Fibroblast of lung (primary cell): Measurements from ENCODE around the gene TMEM92. TPM values are rescaled to one million over a fixed set of nuclear protein-coding genes. Genes with fewer than 3 reads are reported as not detected.
"Not testable (repeated sequence)": the region's sequence is repeated elsewhere in the genome, so short reads cannot be mapped to it uniquely, and the experiment has no call there.

ENCODE experiments used
- DNase-seq, 2 donors: peaks; one replicate each; pipeline versions ENCODE4 v3.0.0 to v3.0.0-alpha.2; 2010; ENCODE audit warnings: low read depth in 2 of 2
- H2AFZ ChIP-seq: 2 replicates; pipeline ENCODE4 v1.5.1; 2012; ENCODE audit warnings: low read length, control low read depth, inconsistent platforms
- H3K27ac ChIP-seq: 2 replicates; pipeline ENCODE4 v1.5.1; 2011; ENCODE audit warnings: low read length, control low read depth; ENCODE audit not compliant: insufficient read depth
- H3K27me3 ChIP-seq: 2 replicates; pipeline ENCODE4 v1.5.1; 2011; ENCODE audit warnings: mild to moderate bottlenecking, low read length; ENCODE audit not compliant: control insufficient read depth, insufficient read depth
- H3K36me3 ChIP-seq: 2 replicates; pipeline ENCODE4 v1.5.1; 2011; ENCODE audit warnings: low read length; ENCODE audit not compliant: control insufficient read depth, insufficient read depth
- H3K4me1 ChIP-seq: 2 replicates; pipeline ENCODE4 v1.5.1; 2011; ENCODE audit warnings: low read length; ENCODE audit not compliant: control insufficient read depth, insufficient read depth; ENCODE audit errors: extremely low read depth
- H3K4me2 ChIP-seq: 2 replicates; pipeline ENCODE4 v1.5.1; 2011; ENCODE audit warnings: low read length, control low read depth; ENCODE audit not compliant: insufficient read depth; ENCODE audit errors: extremely low read depth
- H3K4me3 ChIP-seq, 4 experiments: fragments of 200-600 bp in 1 of 4; sonication (generic) in 1 of 4; replicated peaks in 1 of 4; 2 replicates each; pipeline ENCODE4 v1.5.1; 2011 to 2016; ENCODE audit warnings: low read length in 4 of 4, low read depth in 3 of 4, mild to moderate bottlenecking in 3 of 4, control low read depth in 2 of 4, inconsistent platforms in 1 of 4, mixed read lengths in 1 of 4; ENCODE audit not compliant: insufficient read depth in 1 of 4; ENCODE audit errors: control extremely low read depth in 1 of 4
- H3K79me2 ChIP-seq: 2 replicates; pipeline ENCODE4 v1.5.1; 2012; ENCODE audit warnings: mild to moderate bottlenecking, low read length, inconsistent platforms; ENCODE audit not compliant: control insufficient read depth, insufficient read depth
- H3K9ac ChIP-seq: 2 replicates; pipeline ENCODE4 v1.5.1; 2011; ENCODE audit warnings: mild to moderate bottlenecking, low read length, control low read depth; ENCODE audit not compliant: insufficient read depth
- H3K9me3 ChIP-seq: 2 replicates; pipeline ENCODE4 v1.5.1; 2012; ENCODE audit warnings: low read depth, low read length; ENCODE audit not compliant: control insufficient read depth, insufficient read depth
- H4K20me1 ChIP-seq: 2 replicates; pipeline ENCODE4 v1.5.1; 2011; ENCODE audit warnings: low read length; ENCODE audit not compliant: control insufficient read depth, insufficient read depth; ENCODE audit errors: extremely low read depth
- CTCF ChIP-seq, 2 donors: IDR thresholded peaks in 1 of 2; conservative IDR thresholded peaks in 1 of 2; 1 replicate in 1 of 2; 2 replicates in 1 of 2; pipeline ENCODE4 v1.5.1; 2011 to 2012; ENCODE audit warnings: low read length in 2 of 2, control low read depth in 1 of 2, inconsistent platforms in 1 of 2, low read depth in 1 of 2, mild to moderate bottlenecking in 1 of 2
- EZH2 ChIP-seq: IDR thresholded peaks from 2 replicates; pipeline ENCODE4 v1.5.1; 2012; ENCODE audit warnings: low read length, control low read depth, mild to moderate bottlenecking; ENCODE audit errors: missing control alignments
- polyA plus RNA-seq, 2 donors: library from polyadenylated mRNA; depleted of rRNA in 1 of 2; stranded (reverse) in 1 of 2; unstranded in 1 of 2; fragments of >200 nt; gene quantifications; 2 replicates each; pipeline ENCODE4 v1.2.1, GENCODE V29; 2011 to 2012; ENCODE audit warnings: missing spikeins in 1 of 2
- total RNA-seq: library from RNA; depleted of rRNA; stranded (reverse); fragments of >200 nt; gene quantifications from 2 replicates; pipeline ENCODE4 v1.2.1, GENCODE V29; 2014

Gene TMEM92
- total and polyA plus RNA-seq, 2 donors (not counting 1 experiment from before 2014, with no cell fraction given): under 0.01 to 0.05 TPM

GRCh38 chr17:50312308-50312707 lies 38.0 kb downstream of the TMEM92 start:
- H4K20me1 ChIP-seq: no peaks in the 10 kb centered on the region
- peaks cover 15% of the 10 kb centered on the region for H3K27me3 ChIP-seq
- no peak overlapping the region for H3K4me2 ChIP-seq
- H3K36me3 ChIP-seq: no peaks in the 10 kb centered on the region
- H3K4me1 ChIP-seq: no peaks in the 10 kb centered on the region
- H3K9ac ChIP-seq: no peak overlapping the region
- TF ChIP-seq CTCF (conservative IDR thresholded peaks at IDR 0.05 in 1 of 2, IDR thresholded peaks at IDR 0.05 in 1 of 2; ENCODE audit: low read depth in 1 of 2, low read length in 2 of 2): no peak
- TF ChIP-seq EZH2: no peak
- no peaks in the 10 kb centered on the region for H3K79me2 ChIP-seq
- no peak overlapping the region for H2AFZ ChIP-seq
- H3K4me3 ChIP-seq: no peak overlapping the region
- no peaks in the 10 kb centered on the region for H3K9me3 ChIP-seq
- peak in 1 of 2 donors; percentile 22 for DNase-seq
- no peak overlapping the region for H3K27ac ChIP-seq

- Histone ChIP-seq H4K20me1 (no peaks in the 10 kb centered on the region), H3K4me3 (no peak overlapping the region), H3K4me2 (no peak overlapping the region), H3K9me3 (no peaks in the 10 kb centered on the region), H3K4me1 (no peaks in the 10 kb centered on the region), H3K27ac (no peak overlapping the region), H2AFZ (no peak overlapping the region), H3K79me2 (no peaks in the 10 kb centered on the region), H3K9ac (no peak overlapping the region), H3K36me3 (no peaks in the 10 kb centered on the region), H3K27me3 (peaks cover 16% of the 10 kb centered on the region)
- TF ChIP-seq EZH2: no peak
- TF ChIP-seq CTCF (conservative IDR thresholded peaks at IDR 0.05 in 1 of 2, IDR thresholded peaks at IDR 0.05 in 1 of 2; ENCODE audit: low read depth in 1 of 2, low read length in 2 of 2): no peak
- DNase-seq: no peak
These were observed 40.3 kb downstream of the TMEM92 start for GRCh38 chr17:50314456-50315011.

- no peaks in the 10 kb centered on the region for H3K4me1 ChIP-seq
- no peak overlapping the region for H2AFZ ChIP-seq
- no peak overlapping the region for H3K4me2 ChIP-seq
- H3K79me2 ChIP-seq: no peaks in the 10 kb centered on the region
- no peaks in the 10 kb centered on the region for H3K9me3 ChIP-seq
- no peak for TF ChIP-seq EZH2
- no peaks in the 10 kb centered on the region for H4K20me1 ChIP-seq
- no peak overlapping the region for H3K9ac ChIP-seq
- no peaks in the 10 kb centered on the region for H3K36me3 ChIP-seq
- no peak overlapping the region for H3K27ac ChIP-seq
- H3K4me3 ChIP-seq: no peak overlapping the region
- H3K27me3 ChIP-seq: peaks cover 13% of the 10 kb centered on the region
- no peak for DNase-seq
These were observed 41.8 kb downstream of the TMEM92 start for GRCh38 chr17:50316016-50316587.

- H3K4me1 ChIP-seq, DNase-seq, H3K79me2 ChIP-seq, H3K4me2 ChIP-seq, H3K9ac ChIP-seq, H4K20me1 ChIP-seq, H3K27me3 ChIP-seq, H2AFZ ChIP-seq, H3K27ac ChIP-seq, H3K36me3 ChIP-seq, H3K9me3 ChIP-seq, H3K4me3 ChIP-seq: not testable (repeated sequence)
These were observed 42.4 kb downstream of the TMEM92 start for GRCh38 chr17:50316660-50317059.
